Naive thymus-derived CD8-positive, alpha-beta T cell (primary cell): ENCODE measurements around the gene CLCF1. TPM values are rescaled to one million over a fixed set of nuclear protein-coding genes. Genes with fewer than 3 reads are reported as not detected.
A peak's percentile ranks its signal among the peaks of the same experiment; 100 is the strongest.

Experiments
- ATAC-seq, 2 donors: fragments of 150-1000 bp; cut with Tn5 transposase in 1 of 2; sonication (Bioruptor Pico), chemical (Tn5 transposase) in 1 of 2; 1 replicate in 1 of 2; 2 replicates in 1 of 2; pipeline ENCODE4 v1.10.0; 2021; ENCODE audit warnings: mild to moderate bottlenecking in 2 of 2, moderate library complexity in 2 of 2
- POLR2A ChIA-PET: fragments of 350-600 bp; sonication (Branson Sonifier 250); formaldehyde crosslinking; loops from one replicate; lab custom pipeline; 2021; ENCODE audit warnings: antibody characterized with exemption; lab: Charles Lee
- DNase-seq, 10 donors: peaks; one replicate each; pipeline versions ENCODE4 v3.0.0 to v3.0.0-alpha.2; 2020 to 2022
- H3K27ac Mint-ChIP-seq, 10 donors: one replicate each; pipeline ENCODE4 v1.8.0; 2020 to 2022; ENCODE audit warnings: mild to moderate bottlenecking in 10 of 10, mixed read lengths in 10 of 10, moderate library complexity in 4 of 10, inconsistent platforms in 1 of 10
- H3K27me3 Mint-ChIP-seq, 5 donors: one replicate each; pipeline ENCODE4 v1.8.0; 2021 to 2022; ENCODE audit warnings: mixed read lengths in 5 of 5
- H3K36me3 Mint-ChIP-seq, 3 donors: one replicate each; pipeline ENCODE4 v1.8.0; 2020 to 2022; ENCODE audit warnings: mixed read lengths in 3 of 3, mild to moderate bottlenecking in 2 of 3, inconsistent platforms in 1 of 3
- H3K4me1 Mint-ChIP-seq, 4 donors: one replicate each; pipeline ENCODE4 v1.8.0; 2021 to 2022; ENCODE audit warnings: mixed read lengths in 4 of 4
- H3K4me3 Mint-ChIP-seq, 10 donors: one replicate each; pipeline ENCODE4 v1.8.0; 2020 to 2022; ENCODE audit warnings: mild to moderate bottlenecking in 10 of 10, mixed read lengths in 10 of 10, moderate library complexity in 6 of 10, inconsistent platforms in 1 of 10
- H3K9me3 Mint-ChIP-seq, 9 donors: one replicate each; pipeline ENCODE4 v1.8.0; 2020 to 2022; ENCODE audit warnings: mixed read lengths in 9 of 9, mild to moderate bottlenecking in 3 of 9, inconsistent platforms in 1 of 9, moderate library complexity in 1 of 9
- polyA plus RNA-seq, 3 donors: library from polyadenylated mRNA; unstranded; fragments of 300-500 nt; fragmentation: Illumina TruSeq; gene quantifications; one replicate each; pipeline ENCODE4 v1.2.3, GENCODE V29; 2021
- total RNA-seq, 8 experiments: library from RNA in 2 of 8; stranded (reverse) in 2 of 8; gene quantifications; one replicate each; pipeline ENCODE4 v1.2.3 and lab custom pipeline; 2021 to 2026

The CLCF1 gene
- total and polyA plus RNA-seq, 5 experiments from 2014 or later: 0.58 to 1.5 (median 1.1) TPM; not detected in 2

GRCh38 chr11:67393437-67393836 is 20.0 kb upstream of the CLCF1 start:
- Mint-ChIP-seq H3K27me3 (no peaks in the 10 kb centered on the region), H3K9me3 (no peaks in the 10 kb centered on the region), H3K27ac (peak overlapping the region in 1 of 10 donors; percentile 55), H3K4me1 (peaks cover 34 to 66% (median 59%) of the 10 kb centered on the region in 4 donors), H3K36me3 (peaks cover 0 to 20% (median 1%) of the 10 kb centered on the region in 3 donors), H3K4me3 (peak overlapping the region in 9 of 10 donors; percentile 60 to 90 (median 83))
- POLR2A ChIA-PET: interaction anchor here (0.7 to 25.5 kb wide), 7 partner anchors 9 to 834 kb away, joined by 3 to 2390 read pairs (median 28); partner anchors contain the start of genes AIP, CARNS1, PPP1CA and PTPRCAP
- ATAC-seq (no peak), DNase-seq (no peak)

DNA sequence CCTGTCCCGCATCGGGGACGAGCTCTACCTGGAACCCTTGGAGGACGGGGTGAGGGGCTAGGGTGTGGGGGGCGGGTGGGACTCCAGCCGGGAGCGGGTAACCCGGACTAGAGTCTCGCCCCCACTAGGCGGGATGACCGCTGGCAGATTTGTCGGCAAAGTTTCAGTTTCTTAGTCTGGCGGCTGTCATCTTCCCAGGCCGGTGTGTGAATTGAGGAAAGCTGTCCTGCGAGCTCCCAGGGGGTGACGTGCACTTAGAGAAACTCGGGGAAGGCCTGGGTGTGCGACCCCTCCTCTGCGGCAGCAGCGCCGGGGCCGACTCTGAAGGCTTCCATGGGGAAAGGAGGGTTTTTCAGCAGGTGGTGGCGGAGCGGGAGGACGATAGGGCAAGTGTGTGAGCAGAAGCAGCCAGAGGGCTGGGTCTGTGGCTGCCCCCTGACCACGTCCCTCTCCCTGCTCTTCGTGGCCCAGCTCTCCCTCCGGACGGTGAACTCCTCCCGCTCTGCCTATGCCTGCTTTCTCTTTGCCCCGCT is 18.9 kb upstream of the CLCF1 start:
- Mint-ChIP-seq H3K9me3 (no peaks in the 10 kb centered on the region), H3K4me1 (peaks cover 34 to 54% (median 49%) of the 10 kb centered on the region in 4 donors), H3K27ac (peak overlapping the region; percentile 39 to 93 (median 80)), H3K27me3 (no peaks in the 10 kb centered on the region), H3K4me3 (peak overlapping the region; percentile 81 to 90 (median 87)), H3K36me3 (peaks cover 0 to 8% (median 0%) of the 10 kb centered on the region in 3 donors)
- DNase-seq (no peak), ATAC-seq (no peak)
- POLR2A ChIA-PET: interaction anchor here (0.9 to 25.5 kb wide), 19 partner anchors 10 to 152 kb away, joined by 3 to 2390 read pairs (median 7); partner anchors contain the start of genes AIP, CARNS1, CDK2AP2 and CLCF1

DNA sequence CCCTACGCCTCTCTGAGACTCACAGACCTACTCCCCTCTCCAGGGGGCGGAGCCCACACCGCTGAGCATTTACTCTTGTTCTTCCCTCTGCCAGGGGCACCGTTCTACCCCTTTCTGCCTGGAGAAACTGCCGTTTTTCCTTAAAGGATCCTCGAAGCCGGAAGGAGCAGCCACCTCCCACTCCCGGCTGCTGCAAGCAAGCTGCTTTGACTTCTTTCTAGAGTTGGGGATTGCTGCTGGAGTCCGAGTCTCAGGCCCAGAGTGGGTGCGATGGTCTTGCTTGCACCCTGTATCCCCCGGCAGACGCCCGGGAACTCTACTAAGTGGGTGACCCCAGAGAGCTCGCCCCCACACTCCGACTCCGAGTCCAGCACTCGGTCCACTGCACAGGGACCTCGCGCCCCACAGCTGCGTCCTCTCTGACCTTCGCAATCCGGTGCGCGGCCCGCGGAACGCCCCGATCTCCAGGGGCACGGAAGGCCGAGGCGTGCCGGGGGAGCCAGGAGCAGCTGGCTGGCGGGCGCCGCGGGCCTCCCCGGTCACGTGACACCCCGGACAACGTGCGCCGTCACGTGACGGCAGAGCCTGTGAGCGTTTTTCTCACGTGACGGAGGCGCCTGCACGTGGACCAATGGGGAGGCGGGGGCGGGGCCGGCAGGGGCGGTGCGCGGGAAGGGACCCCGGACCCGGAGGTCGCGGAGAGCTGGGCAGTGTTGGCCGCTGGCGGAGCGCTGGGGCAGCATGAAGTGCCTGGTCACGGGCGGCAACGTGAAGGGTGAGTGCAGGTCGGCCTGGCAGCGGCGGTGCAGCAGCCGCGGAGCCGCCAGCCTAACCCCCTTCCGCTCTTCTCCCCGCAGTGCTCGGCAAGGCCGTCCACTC is 18.1 kb upstream of the CLCF1 start, which contains the start of gene RAD9A:
Gene RAD9A (plus strand): TSS at position 683 of the 879 bp plus-strand sequence. CDS start 59 bp downstream, at position 742.
- peak; percentile 85 to 95 (median 90) for DNase-seq
- peaks cover 30 to 47% (median 43%) of the 10 kb centered on the region in 4 donors for H3K4me1 Mint-ChIP-seq
- POLR2A ChIA-PET: interaction anchor here (0.9 to 25.5 kb wide), 20 partner anchors 9 to 152 kb away, joined by 3 to 2390 read pairs (median 7); partner anchors contain the start of genes AIP, CARNS1, CDK2AP2 and CLCF1

DNA sequence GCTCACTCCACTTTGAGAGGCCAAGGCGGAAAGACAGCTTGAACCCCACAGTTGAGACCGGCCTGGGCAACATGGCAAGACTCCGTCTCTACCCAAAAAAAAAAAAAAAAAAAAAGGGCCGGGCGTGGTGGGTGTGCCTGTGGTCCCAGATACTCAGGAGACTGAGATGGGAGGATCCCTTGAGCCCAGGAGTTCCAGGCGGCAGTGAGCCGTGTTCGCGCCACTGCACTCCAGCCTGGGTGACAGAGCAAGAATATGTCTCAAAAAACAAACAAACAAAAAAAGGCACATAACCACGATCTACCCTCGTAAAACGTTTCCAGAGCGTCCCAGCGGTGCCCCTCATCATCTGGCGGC is 17.5 kb upstream of the CLCF1 start:
- Mint-ChIP-seq H3K27me3 (no peaks in the 10 kb centered on the region), H3K36me3 (peaks cover 0 to 4% (median 0%) of the 10 kb centered on the region in 3 donors), H3K4me1 (peaks cover 27 to 41% (median 38%) of the 10 kb centered on the region in 4 donors), H3K9me3 (no peaks in the 10 kb centered on the region), H3K27ac (peak overlapping the region; percentile 68 to 93 (median 88)), H3K4me3 (peak overlapping the region; percentile 81 to 90 (median 87))
- POLR2A ChIA-PET: interaction anchor here (1.3 to 25.5 kb wide), 14 partner anchors 12 to 151 kb away, joined by 3 to 2390 read pairs (median 11); partner anchors contain the start of genes AIP, CARNS1, CDK2AP2 and CLCF1
- DNase-seq (no peak), ATAC-seq (no peak)

More for the DNA sequence above, 18.1 kb upstream of the CLCF1 start, which contains the start of gene RAD9A:
- H3K27ac Mint-ChIP-seq: peak within 1 kb of the TSS; percentile 68 to 93 (median 88)
- no peaks in the 10 kb centered on the region for H3K9me3 Mint-ChIP-seq
- peaks cover 0 to 4% (median 0%) of the 10 kb centered on the region in 3 donors for H3K36me3 Mint-ChIP-seq
- H3K4me3 Mint-ChIP-seq: peak within 1 kb of the TSS; percentile 81 to 90 (median 87)
- no peaks in the 10 kb centered on the region for H3K27me3 Mint-ChIP-seq
- peak; percentile 81 to 84 for ATAC-seq

DNA sequence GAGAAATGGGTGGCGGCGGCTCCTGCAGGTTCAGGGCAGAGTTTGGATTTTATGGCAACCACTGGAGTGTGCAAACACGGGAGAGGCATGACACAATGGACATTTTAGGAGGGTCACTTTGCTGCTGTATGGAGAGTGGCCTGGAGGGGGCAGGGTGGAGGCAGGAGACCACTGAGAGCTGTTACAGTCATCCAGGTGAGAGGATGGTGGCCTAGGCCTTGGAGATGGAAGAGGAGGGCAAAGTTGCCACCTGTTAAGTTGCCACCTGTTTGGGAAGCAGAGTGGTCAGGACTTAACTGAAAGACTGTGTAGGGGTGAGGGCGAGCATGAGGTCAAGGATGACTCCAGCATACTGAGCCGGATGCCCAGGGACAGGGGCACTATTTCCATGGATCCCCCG is 16.1 kb upstream of the CLCF1 start:
- H3K36me3 Mint-ChIP-seq: peaks cover 0 to 4% (median 0%) of the 10 kb centered on the region in 3 donors

DNA sequence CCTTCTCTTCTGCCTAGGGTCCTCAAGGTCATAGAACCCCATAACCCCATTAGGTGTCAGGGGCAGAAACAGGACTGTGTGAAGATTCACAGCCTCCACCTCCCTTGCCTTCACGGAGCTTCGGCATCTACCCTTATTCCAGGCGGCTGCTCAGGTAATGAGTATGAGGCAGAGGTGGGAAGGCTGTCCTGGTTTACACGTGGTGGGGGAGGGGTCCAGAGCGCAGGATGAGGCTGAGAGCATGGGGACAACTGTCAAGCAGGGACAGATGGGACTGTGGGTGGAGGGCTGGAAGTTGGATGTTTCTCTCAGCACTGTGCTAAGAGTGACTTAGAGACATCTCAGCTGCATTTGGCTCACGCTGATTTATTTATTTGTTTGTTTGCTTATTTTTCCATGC is 14.1 kb upstream of the CLCF1 start:
- DNase-seq: no peak
- POLR2A ChIA-PET: interaction anchor here (0.7 to 25.5 kb wide), 7 partner anchors 9 to 968 kb away, joined by 3 to 2390 read pairs (median 4); partner anchors contain the start of genes CARNS1, GSTP1, POLD4 and PTPRCAP
- H3K9me3 Mint-ChIP-seq: no peaks in the 10 kb centered on the region
- H3K4me3 Mint-ChIP-seq: no peak overlapping the region
- peaks cover 0 to under 1% (median 0%) of the 10 kb centered on the region in 5 donors for H3K27me3 Mint-ChIP-seq
- no peak for ATAC-seq
- no peaks in the 10 kb centered on the region for H3K36me3 Mint-ChIP-seq
- peak overlapping the region in 4 of 10 donors; percentile 8 to 73 (median 42) for H3K27ac Mint-ChIP-seq
- peaks cover 20 to 30% (median 26%) of the 10 kb centered on the region in 4 donors for H3K4me1 Mint-ChIP-seq

More for the DNA sequence above, 16.1 kb upstream of the CLCF1 start:
- ATAC-seq (peak; percentile 21 to 34), DNase-seq (peak in 7 of 10 donors; percentile 34 to 81 (median 55))
- peak overlapping the region; percentile 4 to 93 (median 59) for H3K27ac Mint-ChIP-seq
- H3K4me1 Mint-ChIP-seq: peaks cover 27 to 41% (median 37%) of the 10 kb centered on the region in 4 donors
- peak overlapping the region; percentile 57 to 86 (median 74) for H3K4me3 Mint-ChIP-seq
- no peaks in the 10 kb centered on the region for H3K9me3 Mint-ChIP-seq
- no peaks in the 10 kb centered on the region for H3K27me3 Mint-ChIP-seq
- POLR2A ChIA-PET: interaction anchor here (1.0 to 25.5 kb wide), 5 partner anchors 13 to 95 kb away, joined by 4 to 2390 read pairs (median 139); partner anchors contain the start of genes AIP, CARNS1, POLD4 and PPP1CA

- no peaks in the 10 kb centered on the region for H3K36me3 Mint-ChIP-seq
- no peak overlapping the region for H3K4me3 Mint-ChIP-seq
- ATAC-seq (no peak), DNase-seq (no peak)
- H3K9me3 Mint-ChIP-seq: no peaks in the 10 kb centered on the region
- peaks cover 20 to 29% (median 26%) of the 10 kb centered on the region in 4 donors for H3K4me1 Mint-ChIP-seq
- peak overlapping the region in 2 of 10 donors; percentile 32 to 54 for H3K27ac Mint-ChIP-seq
- POLR2A ChIA-PET: interaction anchor here (0.6 to 25.5 kb wide), 13 partner anchors 9 to 269 kb away, joined by 3 to 2390 read pairs (median 4); partner anchors contain the start of genes CARNS1, CLCF1, GSTP1 and POLD4
- peaks cover 0 to 2% (median 0%) of the 10 kb centered on the region in 5 donors for H3K27me3 Mint-ChIP-seq
Observed at GRCh38 chr11:67387069-67387468, 13.7 kb upstream of the CLCF1 start.

GRCh38 chr11:67384851-67385366 is 11.5 kb upstream of the CLCF1 start:
- Mint-ChIP-seq H3K4me1 (peaks cover 14 to 30% (median 24%) of the 10 kb centered on the region in 4 donors), H3K36me3 (no peaks in the 10 kb centered on the region), H3K27ac (peak overlapping the region in 2 of 10 donors; percentile 62 to 75), H3K4me3 (no peak overlapping the region), H3K27me3 (peaks cover 0 to 2% (median 0%) of the 10 kb centered on the region in 5 donors), H3K9me3 (no peaks in the 10 kb centered on the region)
- POLR2A ChIA-PET: interaction anchor here (1.0 to 25.5 kb wide), 5 partner anchors 12 to 107 kb away, joined by 3 to 2390 read pairs (median 7); partner anchors contain the start of genes CARNS1, CLCF1, POLD4 and PTPRCAP
- ATAC-seq: no peak
- DNase-seq: no peak

DNA sequence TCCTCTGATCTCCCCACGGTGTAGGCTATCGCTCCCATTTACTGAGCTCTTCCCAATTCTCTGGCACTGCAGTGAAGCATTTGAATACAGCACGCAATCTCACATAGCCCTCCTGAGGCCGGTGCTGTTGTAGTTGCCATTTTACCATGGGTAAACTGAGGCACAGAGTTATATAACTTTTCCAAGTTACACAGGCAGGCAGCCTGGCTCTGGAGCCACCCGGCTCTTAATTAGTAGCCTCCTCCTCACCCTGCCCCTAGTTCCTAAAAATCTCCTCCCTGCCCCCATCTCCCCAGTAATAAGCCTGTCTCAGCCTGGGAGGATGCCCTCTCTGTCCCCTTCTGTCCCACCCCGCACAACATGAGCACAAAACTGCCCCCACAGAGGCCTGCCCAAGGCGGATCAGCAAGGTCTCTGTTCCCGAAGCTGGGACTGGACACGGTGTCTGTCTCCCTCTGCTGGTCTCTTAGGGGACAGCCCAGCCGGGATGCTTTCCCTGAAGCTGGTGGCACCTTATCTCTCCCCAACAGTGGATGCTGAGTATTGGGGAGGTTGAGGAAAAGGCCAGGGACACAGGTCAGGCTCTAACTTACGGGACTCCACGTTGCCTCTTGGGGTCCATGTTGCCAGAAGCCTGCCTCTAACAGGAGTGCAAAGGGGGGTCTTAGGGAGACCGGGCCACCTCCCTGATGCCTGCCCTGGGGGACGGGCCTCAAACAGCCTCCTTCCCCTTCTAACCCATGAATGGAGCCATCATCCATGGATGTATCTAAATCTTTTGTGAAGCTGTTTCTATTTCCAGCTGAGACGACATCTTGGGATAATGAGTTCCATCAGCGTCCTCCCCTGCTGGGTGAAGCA is 9.1 kb upstream of the CLCF1 start:
- Mint-ChIP-seq H3K4me1 (peaks cover 7 to 24% (median 13%) of the 10 kb centered on the region in 4 donors), H3K9me3 (no peaks in the 10 kb centered on the region), H3K27me3 (peaks cover 0 to 2% (median 0%) of the 10 kb centered on the region in 5 donors), H3K4me3 (peak overlapping the region in 2 of 10 donors; percentile 57 to 66), H3K36me3 (no peaks in the 10 kb centered on the region), H3K27ac (peak overlapping the region in 7 of 10 donors; percentile 37 to 80 (median 66))
- peak; percentile 95 to 98 for ATAC-seq
- peak; percentile 70 to 90 (median 82) for DNase-seq
- POLR2A ChIA-PET: interaction anchor here (0.6 to 24.1 kb wide), 17 partner anchors 9 to 142 kb away, joined by 3 to 493 read pairs (median 4); partner anchors contain the start of genes POLD4, PPP1CA, RAD9A and TBC1D10C

GRCh38 chr11:67381244-67381972 is 8.0 kb upstream of the CLCF1 start:
- Mint-ChIP-seq H3K4me3 (peak overlapping the region in 1 of 10 donors; percentile 5), H3K4me1 (peaks cover 6 to 24% (median 12%) of the 10 kb centered on the region in 4 donors), H3K36me3 (no peaks in the 10 kb centered on the region), H3K27me3 (peaks cover 0 to 2% (median 0%) of the 10 kb centered on the region in 5 donors), H3K27ac (peak overlapping the region in 5 of 10 donors; percentile 5 to 61 (median 50)), H3K9me3 (no peaks in the 10 kb centered on the region)
- POLR2A ChIA-PET: interaction anchor here (0.6 to 24.1 kb wide), 13 partner anchors 7 to 141 kb away, joined by 3 to 493 read pairs (median 4); partner anchors contain the start of genes ANKRD13D, POLD4 and RAD9A
- ATAC-seq (no peak), DNase-seq (no peak)
